Kidney epithelial cell (primary cell): ENCODE measurements around the gene TMEM222. TPM values are rescaled to one million over a fixed set of nuclear protein-coding genes. Genes with fewer than 3 reads are reported as not detected.

Experiments
- DNase-seq: peaks from one replicate; pipeline ENCODE4 v3.0.0-alpha.2; 2010; ENCODE audit warnings: low read depth
- H3K27me3 ChIP-seq: 2 replicates; pipeline ENCODE4 v1.6.0; 2011; ENCODE audit warnings: low read length; ENCODE audit not compliant: control insufficient read depth, insufficient read depth
- H3K36me3 ChIP-seq: 2 replicates; pipeline ENCODE4 v1.5.1; 2011; ENCODE audit warnings: low read length; ENCODE audit not compliant: control insufficient read depth, insufficient read depth
- H3K4me3 ChIP-seq: 2 replicates; pipeline ENCODE4 v1.5.1; 2011; ENCODE audit warnings: low read depth, mild to moderate bottlenecking, control low read depth, low read length
- total RNA-seq: library from RNA; depleted of rRNA; stranded (reverse); fragments of >200 nt; gene quantifications from 2 replicates; pipeline ENCODE4 v1.2.3, GENCODE V29; 2015
- TF ChIP-seq, protein P1 (sequence below): IDR thresholded peaks from 2 replicates; pipeline ENCODE4 v1.5.1; 2011; ENCODE audit warnings: mild to moderate bottlenecking, moderate library complexity, low read length, control low read depth, inconsistent platforms; ENCODE audit not compliant: insufficient read depth, poor library complexity, severe bottlenecking

Gene TMEM222
- total RNA-seq, 1 donor from 2014 or later, result 27.5 TPM

DNA sequence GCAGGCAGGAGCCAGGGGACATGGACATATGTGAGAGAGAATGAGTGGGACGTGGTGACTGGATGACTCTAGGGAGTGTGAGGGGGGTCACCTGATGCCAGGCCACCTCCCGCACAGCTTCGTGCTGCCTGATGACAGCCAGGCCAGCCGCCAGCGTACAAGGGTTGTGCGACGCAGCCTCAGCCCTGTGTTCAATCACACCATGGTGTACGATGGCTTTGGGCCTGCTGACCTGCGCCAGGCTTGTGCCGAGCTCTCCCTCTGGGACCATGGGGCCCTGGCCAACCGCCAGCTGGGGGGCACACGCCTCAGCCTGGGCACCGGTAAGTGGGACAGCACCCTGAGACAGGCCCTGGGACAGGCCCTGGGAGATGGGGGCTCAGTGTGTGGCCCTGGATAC, 31.2 kb downstream of the TMEM222 start:
- TF ChIP-seq, protein P1, sequence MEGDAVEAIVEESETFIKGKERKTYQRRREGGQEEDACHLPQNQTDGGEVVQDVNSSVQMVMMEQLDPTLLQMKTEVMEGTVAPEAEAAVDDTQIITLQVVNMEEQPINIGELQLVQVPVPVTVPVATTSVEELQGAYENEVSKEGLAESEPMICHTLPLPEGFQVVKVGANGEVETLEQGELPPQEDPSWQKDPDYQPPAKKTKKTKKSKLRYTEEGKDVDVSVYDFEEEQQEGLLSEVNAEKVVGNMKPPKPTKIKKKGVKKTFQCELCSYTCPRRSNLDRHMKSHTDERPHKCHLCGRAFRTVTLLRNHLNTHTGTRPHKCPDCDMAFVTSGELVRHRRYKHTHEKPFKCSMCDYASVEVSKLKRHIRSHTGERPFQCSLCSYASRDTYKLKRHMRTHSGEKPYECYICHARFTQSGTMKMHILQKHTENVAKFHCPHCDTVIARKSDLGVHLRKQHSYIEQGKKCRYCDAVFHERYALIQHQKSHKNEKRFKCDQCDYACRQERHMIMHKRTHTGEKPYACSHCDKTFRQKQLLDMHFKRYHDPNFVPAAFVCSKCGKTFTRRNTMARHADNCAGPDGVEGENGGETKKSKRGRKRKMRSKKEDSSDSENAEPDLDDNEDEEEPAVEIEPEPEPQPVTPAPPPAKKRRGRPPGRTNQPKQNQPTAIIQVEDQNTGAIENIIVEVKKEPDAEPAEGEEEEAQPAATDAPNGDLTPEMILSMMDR, result no peak
- Histone ChIP-seq H3K4me3 (no peak overlapping the region), H3K27me3 (peaks cover 6% of the 10 kb centered on the region), H3K36me3 (peaks cover 2% of the 10 kb centered on the region)
- DNase-seq, result no peak

DNA sequence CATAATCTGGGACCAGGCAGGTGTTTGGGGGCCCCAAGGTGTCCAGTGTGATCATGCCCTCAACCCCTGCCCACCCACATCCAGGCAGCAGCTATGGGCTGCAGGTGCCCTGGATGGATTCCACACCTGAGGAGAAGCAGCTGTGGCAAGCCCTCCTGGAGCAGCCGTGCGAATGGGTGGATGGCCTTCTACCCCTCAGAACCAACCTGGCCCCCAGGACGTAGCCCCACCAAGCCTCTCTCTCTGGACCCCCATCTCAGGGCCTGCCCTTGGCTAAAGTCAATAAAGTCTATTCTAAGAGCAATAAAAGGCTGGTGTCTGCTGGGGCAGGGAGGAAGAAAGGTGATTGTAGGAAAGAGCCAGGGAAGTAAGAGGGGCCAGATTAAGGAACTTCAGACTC, 31.7 kb downstream of the TMEM222 start:
- H3K4me3 ChIP-seq, result no peak overlapping the region
- peaks cover 2% of the 10 kb centered on the region for H3K36me3 ChIP-seq
- no peak for DNase-seq
- TF ChIP-seq, protein P1, result no peak
- peaks cover 6% of the 10 kb centered on the region for H3K27me3 ChIP-seq

DNA sequence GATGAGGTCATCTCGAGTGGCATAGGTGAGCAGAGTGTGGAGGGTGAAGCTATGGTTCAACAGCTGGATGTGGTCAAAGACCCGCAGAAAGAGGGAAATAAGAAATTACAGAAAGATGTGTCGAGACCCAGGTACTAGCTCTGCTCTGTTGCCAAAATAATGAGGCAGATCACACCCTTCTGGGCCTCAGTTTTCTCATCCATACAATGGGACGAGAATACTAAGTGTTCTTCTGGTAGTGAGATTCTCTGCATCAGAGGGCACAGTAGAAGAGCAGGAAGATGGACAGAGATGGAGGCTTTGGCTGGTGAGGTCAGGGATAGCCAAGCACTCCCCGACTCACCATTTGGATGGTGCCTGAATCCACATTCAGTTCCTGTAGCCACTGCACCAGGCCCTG, 33.7 kb downstream of the TMEM222 start:
- peaks cover 2% of the 10 kb centered on the region for H3K36me3 ChIP-seq

DNA sequence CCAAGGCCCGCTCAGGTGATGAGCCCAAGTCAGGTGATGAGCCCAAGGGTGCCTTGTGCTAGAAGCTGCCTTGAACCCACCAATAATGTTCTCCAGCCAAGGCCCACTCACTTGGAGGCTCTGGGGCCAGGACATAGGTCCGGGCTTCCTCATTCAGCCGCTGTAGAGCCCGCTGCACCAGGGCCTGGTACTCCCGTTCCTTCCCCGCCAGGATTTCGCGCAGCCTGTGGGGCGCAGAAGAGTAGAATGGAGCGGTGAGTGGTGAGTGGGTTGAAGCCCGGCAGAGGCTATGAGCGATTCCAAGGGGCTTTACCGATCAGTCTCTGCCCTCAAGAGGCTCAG, 34.3 kb downstream of the TMEM222 start:
- Histone ChIP-seq H3K36me3 (peaks cover 2% of the 10 kb centered on the region), H3K27me3 (peaks cover 2% of the 10 kb centered on the region), H3K4me3 (no peak overlapping the region)
- DNase-seq, result no peak
- TF ChIP-seq, protein P1, result no peak

More for the DNA sequence above, 33.7 kb downstream of the TMEM222 start:
- DNase-seq, result no peak
- no peak overlapping the region for H3K4me3 ChIP-seq
- TF ChIP-seq, protein P1, result no peak
- peaks cover 2% of the 10 kb centered on the region for H3K27me3 ChIP-seq

DNA sequence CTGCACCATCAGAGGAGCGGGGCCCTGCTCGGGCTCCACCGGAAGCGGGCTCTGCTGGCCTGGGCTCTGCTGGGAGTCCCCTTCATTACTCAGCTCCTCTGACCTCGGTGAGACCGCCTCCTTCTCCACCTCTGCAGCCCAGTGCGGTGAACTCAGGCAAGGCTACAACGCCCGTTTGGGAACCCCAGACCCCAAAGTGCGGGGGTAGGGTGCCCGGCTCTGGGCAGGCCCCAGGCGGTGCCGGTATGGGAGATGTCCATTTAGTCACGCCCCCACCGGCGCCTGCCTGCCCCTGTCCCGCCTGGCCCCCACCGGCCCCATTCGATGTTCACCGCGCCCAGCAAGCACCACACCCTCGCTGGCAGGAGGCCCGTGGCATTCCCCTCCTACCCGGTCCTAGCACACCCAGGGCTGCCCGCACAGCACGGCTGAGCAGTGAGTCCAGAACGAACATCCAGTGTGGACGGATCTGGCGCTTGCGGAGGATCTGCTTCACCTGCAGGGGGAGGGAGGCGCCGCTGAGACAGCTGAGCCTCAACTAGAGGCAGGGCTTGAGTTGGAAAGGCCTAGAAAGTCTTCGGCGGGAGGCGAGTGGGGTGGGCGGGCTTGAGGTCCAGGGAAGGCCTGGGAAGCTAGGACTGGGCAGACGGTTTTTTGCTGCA, 34.8 kb downstream of the TMEM222 start:
- no peak overlapping the region for H3K4me3 ChIP-seq
- no peak for DNase-seq
- TF ChIP-seq, protein P1, result no peak
- H3K36me3 ChIP-seq, result peaks cover 2% of the 10 kb centered on the region
- peaks cover 2% of the 10 kb centered on the region for H3K27me3 ChIP-seq
